ENCODE results near the gene PLCB3.

PLCB3 gene

DNA sequence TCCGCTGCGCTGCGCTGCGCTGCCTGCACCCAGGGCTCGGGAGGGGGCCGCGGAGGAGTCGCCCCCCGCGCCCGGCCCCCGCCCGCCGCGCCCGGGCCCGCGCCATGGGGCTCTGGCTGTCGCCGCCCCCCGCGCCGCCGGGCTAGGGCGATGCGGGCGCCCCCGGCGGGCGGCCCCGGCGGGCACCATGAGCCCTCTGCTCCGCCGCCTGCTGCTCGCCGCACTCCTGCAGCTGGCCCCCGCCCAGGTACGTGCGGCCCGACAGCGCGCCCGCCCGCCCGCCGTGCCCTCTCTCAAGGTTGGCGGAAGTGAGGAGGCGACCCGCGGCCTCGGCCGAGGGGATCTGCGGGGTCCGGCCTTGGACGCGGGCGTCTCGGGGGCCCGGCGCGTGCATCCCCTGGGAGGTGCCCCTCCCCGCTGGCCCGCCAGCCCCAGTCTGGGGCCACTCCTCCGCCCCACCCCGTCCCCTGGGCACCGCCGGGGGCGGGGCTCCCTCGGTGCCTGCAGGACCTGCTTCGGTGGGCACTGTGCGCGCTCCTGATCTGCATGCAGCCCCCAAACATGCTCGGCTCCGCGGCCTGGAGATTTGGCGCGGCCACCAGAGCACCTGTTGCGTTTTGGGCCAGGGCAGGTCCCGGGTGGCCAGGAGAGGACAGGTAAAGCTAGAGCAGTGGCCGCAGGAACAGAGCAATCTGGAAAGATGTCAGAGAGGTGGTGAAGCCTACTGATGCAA lies 16.5 kb upstream of the PLCB3 start:
- Histone ChIP-seq H3K36me3 (ENCODE audit: low read depth) (peaks cover 15% of the 10 kb centered on the region), H3K4me1 (ENCODE audit: insufficient read depth, poor library complexity, severe bottlenecking) (peaks cover 4% of the 10 kb centered on the region), H3K27ac (ENCODE audit: poor library complexity, severe bottlenecking) (peak overlapping the region; percentile 56), H3K4me3 (ENCODE audit: severe bottlenecking) (peak overlapping the region; percentile 54), H3K27me3 (ENCODE audit: insufficient read depth, poor library complexity, severe bottlenecking) (no peaks in the 10 kb centered on the region), H3K9me3 (ENCODE audit: severe bottlenecking) (no peaks in the 10 kb centered on the region)
- TF ChIP-seq, protein P1, sequence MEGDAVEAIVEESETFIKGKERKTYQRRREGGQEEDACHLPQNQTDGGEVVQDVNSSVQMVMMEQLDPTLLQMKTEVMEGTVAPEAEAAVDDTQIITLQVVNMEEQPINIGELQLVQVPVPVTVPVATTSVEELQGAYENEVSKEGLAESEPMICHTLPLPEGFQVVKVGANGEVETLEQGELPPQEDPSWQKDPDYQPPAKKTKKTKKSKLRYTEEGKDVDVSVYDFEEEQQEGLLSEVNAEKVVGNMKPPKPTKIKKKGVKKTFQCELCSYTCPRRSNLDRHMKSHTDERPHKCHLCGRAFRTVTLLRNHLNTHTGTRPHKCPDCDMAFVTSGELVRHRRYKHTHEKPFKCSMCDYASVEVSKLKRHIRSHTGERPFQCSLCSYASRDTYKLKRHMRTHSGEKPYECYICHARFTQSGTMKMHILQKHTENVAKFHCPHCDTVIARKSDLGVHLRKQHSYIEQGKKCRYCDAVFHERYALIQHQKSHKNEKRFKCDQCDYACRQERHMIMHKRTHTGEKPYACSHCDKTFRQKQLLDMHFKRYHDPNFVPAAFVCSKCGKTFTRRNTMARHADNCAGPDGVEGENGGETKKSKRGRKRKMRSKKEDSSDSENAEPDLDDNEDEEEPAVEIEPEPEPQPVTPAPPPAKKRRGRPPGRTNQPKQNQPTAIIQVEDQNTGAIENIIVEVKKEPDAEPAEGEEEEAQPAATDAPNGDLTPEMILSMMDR (IDR thresholded peaks at IDR 0.05; ENCODE audit: poor library complexity, severe bottlenecking) = no peak
- DNase-seq (ENCODE audit: low spot score) (no peak), ATAC-seq (ENCODE audit: low read depth) (peak; percentile 35; the same call in 2 of the 3 replicates)

DNA sequence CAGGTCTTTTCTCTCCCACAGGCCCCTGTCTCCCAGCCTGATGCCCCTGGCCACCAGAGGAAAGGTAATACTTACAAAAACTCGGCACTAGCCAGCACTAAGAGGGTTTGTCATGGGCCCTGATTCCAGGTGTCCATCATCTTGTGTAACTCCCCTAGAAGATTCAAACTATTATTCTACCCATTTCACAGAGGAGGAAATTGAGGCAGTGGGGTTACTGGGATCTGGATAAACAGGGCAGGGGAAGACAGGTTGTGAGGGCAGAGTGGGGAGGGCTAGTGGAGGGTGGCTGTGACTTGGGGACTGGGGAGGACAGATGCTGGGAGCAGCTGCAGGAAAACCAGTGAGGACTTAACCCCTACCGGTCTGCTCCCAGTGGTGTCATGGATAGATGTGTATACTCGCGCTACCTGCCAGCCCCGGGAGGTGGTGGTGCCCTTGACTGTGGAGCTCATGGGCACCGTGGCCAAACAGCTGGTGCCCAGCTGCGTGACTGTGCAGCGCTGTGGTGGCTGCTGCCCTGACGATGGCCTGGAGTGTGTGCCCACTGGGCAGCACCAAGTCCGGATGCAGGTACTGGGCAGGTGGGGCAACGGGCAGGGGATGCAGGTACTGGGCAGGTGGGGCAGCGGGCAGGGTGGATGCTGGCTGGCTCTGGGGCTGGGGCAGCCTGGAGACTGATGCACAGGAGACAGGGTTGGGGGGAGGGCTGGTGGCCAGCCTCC lies 15.7 kb upstream of the PLCB3 start:
- TF ChIP-seq, protein P1 (IDR thresholded peaks at IDR 0.05; ENCODE audit: poor library complexity, severe bottlenecking) = no peak
- DNase-seq (ENCODE audit: low spot score) (peak; percentile 69), ATAC-seq (ENCODE audit: low read depth) (no peak)
- H3K4me1 ChIP-seq (ENCODE audit: insufficient read depth, poor library complexity, severe bottlenecking) = peaks cover 8% of the 10 kb centered on the region
- no peaks in the 10 kb centered on the region for H3K9me3 ChIP-seq (ENCODE audit: severe bottlenecking)
- peak overlapping the region; percentile 54 for H3K4me3 ChIP-seq (ENCODE audit: severe bottlenecking)
- no peaks in the 10 kb centered on the region for H3K27me3 ChIP-seq (ENCODE audit: insufficient read depth, poor library complexity, severe bottlenecking)
- H3K36me3 ChIP-seq (ENCODE audit: low read depth) = peaks cover 15% of the 10 kb centered on the region
- peak overlapping the region; percentile 56 for H3K27ac ChIP-seq (ENCODE audit: poor library complexity, severe bottlenecking)

DNA sequence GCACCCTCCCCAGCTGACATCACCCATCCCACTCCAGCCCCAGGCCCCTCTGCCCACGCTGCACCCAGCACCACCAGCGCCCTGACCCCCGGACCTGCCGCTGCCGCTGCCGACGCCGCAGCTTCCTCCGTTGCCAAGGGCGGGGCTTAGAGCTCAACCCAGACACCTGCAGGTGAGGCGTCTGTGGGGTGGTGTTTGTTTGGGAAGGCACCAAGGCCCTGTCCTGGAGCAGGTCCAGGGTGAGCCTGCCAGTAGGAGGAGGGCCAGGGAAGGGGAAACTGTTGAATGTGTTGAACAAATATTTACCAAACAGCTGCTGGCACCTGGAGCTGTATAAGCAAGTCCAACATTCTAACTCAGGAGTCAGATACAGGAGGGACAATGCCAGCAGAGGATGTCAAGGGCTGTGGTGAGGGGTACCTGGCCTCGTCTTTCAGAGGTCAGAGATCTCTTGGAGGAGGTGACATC lies 13.8 kb upstream of the PLCB3 start:
- ATAC-seq (ENCODE audit: low read depth) (no peak), DNase-seq (ENCODE audit: low spot score) (peak; percentile 71)
- Histone ChIP-seq H3K27ac (ENCODE audit: poor library complexity, severe bottlenecking) (no peak overlapping the region), H3K9me3 (ENCODE audit: severe bottlenecking) (no peaks in the 10 kb centered on the region), H3K27me3 (ENCODE audit: insufficient read depth, poor library complexity, severe bottlenecking) (no peaks in the 10 kb centered on the region), H3K4me3 (ENCODE audit: severe bottlenecking) (no peak overlapping the region), H3K4me1 (ENCODE audit: insufficient read depth, poor library complexity, severe bottlenecking) (peaks cover 9% of the 10 kb centered on the region), H3K36me3 (ENCODE audit: low read depth) (peaks cover 18% of the 10 kb centered on the region)
- TF ChIP-seq, protein P1 (IDR thresholded peaks at IDR 0.05; ENCODE audit: poor library complexity, severe bottlenecking) = no peak

DNA sequence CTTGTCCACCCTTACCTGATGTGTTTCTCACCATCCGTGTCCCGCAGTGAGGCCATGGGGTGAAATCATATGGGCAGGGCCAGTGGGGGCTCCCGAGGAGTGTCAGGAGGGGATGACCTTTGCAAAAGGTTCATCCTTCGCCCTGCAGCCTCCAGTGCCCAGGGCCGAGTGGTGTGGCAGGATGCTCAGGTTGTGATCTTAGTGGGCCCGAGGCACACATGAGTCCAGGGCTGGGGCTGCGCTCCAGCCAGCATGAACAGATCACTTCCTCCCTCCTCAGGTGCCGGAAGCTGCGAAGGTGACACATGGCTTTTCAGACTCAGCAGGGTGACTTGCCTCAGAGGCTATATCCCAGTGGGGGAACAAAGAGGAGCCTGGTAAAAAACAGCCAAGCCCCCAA lies 13.3 kb upstream of the PLCB3 start:
- no peak for ATAC-seq (ENCODE audit: low read depth)
- Histone ChIP-seq H3K4me1 (ENCODE audit: insufficient read depth, poor library complexity, severe bottlenecking) (peaks cover 14% of the 10 kb centered on the region), H3K4me3 (ENCODE audit: severe bottlenecking) (no peak overlapping the region), H3K36me3 (ENCODE audit: low read depth) (peaks cover 24% of the 10 kb centered on the region), H3K27me3 (ENCODE audit: insufficient read depth, poor library complexity, severe bottlenecking) (no peaks in the 10 kb centered on the region), H3K27ac (ENCODE audit: poor library complexity, severe bottlenecking) (no peak overlapping the region), H3K9me3 (ENCODE audit: severe bottlenecking) (no peaks in the 10 kb centered on the region)
- TF ChIP-seq, protein P1 (IDR thresholded peaks at IDR 0.05; ENCODE audit: poor library complexity, severe bottlenecking) = no peak
- DNase-seq (ENCODE audit: low spot score) = peak; percentile 40
